Lower leg skin (tissue), 4 donors: ENCODE data around the gene HTR3A. TPM values are rescaled to one million over a fixed set of nuclear protein-coding genes. Genes with fewer than 3 reads are reported as not detected.

Source experiments
- DNase-seq, 2 donors: peaks; one replicate each; pipeline ENCODE4 v3.0.0-alpha.2; 2019; ENCODE audit warnings: low spot score in 2 of 2
- H3K4me3 ChIP-seq: fragments of 200-600 bp; sonication (generic); 2 replicates; pipeline ENCODE4 v1.5.1; 2017; ENCODE audit warnings: mild to moderate bottlenecking, low read depth; ENCODE audit not compliant: poor library complexity, severe bottlenecking
- CTCF ChIP-seq, 3 donors: fragments of 450-650 bp; IDR thresholded peaks; one replicate each; pipeline ENCODE4 v1.5.1; 2016; ENCODE audit warnings: antibody characterized with exemption in 3 of 3, mild to moderate bottlenecking in 3 of 3, moderate library complexity in 2 of 3
- POLR2A ChIP-seq, 2 donors: fragments of 450-650 bp; IDR thresholded peaks; one replicate each; pipeline ENCODE4 v1.6.1; 2016 to 2017; ENCODE audit warnings: antibody characterized with exemption in 2 of 2, mild to moderate bottlenecking in 1 of 2, moderate library complexity in 1 of 2
- WGBS, 2 donors: methylation state at CpG; one replicate each; pipeline ENCODE4 v1.1.5; 2018; 5-methylcytosine and 5-hydroxymethylcytosine counted together
- intact Hi-C: fragments of 100-400 bp; cut with DNase I; formaldehyde crosslinking; loops from one replicate; pipeline ENCODE4 v1.15.0; 2023; ENCODE audit warnings: low total_unique reads
- total RNA-seq, 4 donors: library from RNA; depleted of rRNA; stranded (reverse); fragments of >200 nt; gene quantifications; one replicate each; pipeline ENCODE4 v1.1.0, GENCODE V29; 2016

HTR3A gene
- total RNA-seq, 4 donors from 2014 or later, result 0.15 to 0.55 (median 0.42) TPM; not detected in 1

DNA sequence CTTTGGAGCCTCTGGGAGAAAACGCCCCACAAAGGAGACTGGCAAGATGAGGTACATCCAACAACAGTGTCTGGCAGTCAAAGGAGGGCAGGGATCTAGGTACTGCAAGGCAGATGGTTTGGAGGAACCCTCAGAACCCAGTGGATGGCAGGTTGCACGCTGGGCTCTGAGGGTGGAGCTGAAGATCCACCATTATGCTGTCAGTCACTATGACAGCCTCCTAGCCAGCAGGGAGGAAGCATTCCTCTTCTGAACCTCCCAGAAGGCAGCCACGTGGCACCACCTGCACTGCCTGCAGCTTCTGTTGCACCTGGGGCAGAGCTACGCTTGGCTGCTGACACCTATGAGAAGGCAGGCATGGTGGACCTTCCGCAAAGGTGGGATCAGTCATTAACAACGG is 40.2 kb downstream of the HTR3A start:
- DNase-seq, result no peak
- no peak overlapping the region for H3K4me3 ChIP-seq
- TF ChIP-seq POLR2A (IDR thresholded peaks at IDR 0.05) (no peak), CTCF (IDR thresholded peaks at IDR 0.05) (no peak)
- intact Hi-C loops, result no loop called here
- WGBS, 2 donors, result 40 to 46% methylated on average over 6 of the region's 6 CpGs

- TF ChIP-seq CTCF (IDR thresholded peaks at IDR 0.05), result no peak
- TF ChIP-seq POLR2A (IDR thresholded peaks at IDR 0.05), result no peak
- DNase-seq, result no peak
- no peak overlapping the region for H3K4me3 ChIP-seq
- intact Hi-C loops, result no loop called here
- WGBS, 2 donors, result 91 to 92% methylated on average over 2 of the region's 2 CpGs
Measured at GRCh38 chr11:114016986-114017385, 42.1 kb downstream of the HTR3A start.

- 41% methylated on average over 2 of the region's 2 CpGs for WGBS, 2 donors
- intact Hi-C loops, result no loop called here
- H3K4me3 ChIP-seq, result no peak overlapping the region
- TF ChIP-seq POLR2A (IDR thresholded peaks at IDR 0.05) (no peak), CTCF (IDR thresholded peaks at IDR 0.05) (no peak)
- no peak for DNase-seq
Measured at GRCh38 chr11:114017723-114018122, 42.8 kb downstream of the HTR3A start.

- DNase-seq, result no peak
- H3K4me3 ChIP-seq, result no peak overlapping the region
- intact Hi-C loops, result no loop called here
- WGBS, 2 donors, result 76 to 85% methylated on average over 3 of the region's 3 CpGs
- no peak for TF ChIP-seq CTCF (IDR thresholded peaks at IDR 0.05)
- no peak for TF ChIP-seq POLR2A (IDR thresholded peaks at IDR 0.05)
Measured at GRCh38 chr11:114019046-114019445, 44.1 kb downstream of the HTR3A start.

DNA sequence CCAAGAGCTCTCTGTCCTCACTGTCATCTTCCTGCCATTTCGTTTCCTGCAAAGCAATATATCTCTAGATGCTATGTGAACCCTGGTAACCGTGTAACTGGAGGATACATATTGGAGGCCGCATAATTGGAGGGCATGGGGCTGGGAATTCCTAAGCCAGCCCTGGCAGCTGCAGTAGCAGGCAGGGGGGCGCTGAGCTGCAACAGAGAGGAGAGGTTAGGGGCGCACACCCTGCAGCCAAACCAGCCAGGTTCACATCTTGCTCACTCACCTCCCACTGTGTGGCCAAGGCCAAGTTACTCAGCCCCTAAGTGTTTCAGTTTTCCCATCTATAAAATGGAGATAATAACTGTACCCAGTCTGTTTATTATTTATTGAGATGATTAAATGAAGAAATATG is 44.7 kb downstream of the HTR3A start:
- TF ChIP-seq POLR2A (IDR thresholded peaks at IDR 0.05) (no peak), CTCF (IDR thresholded peaks at IDR 0.05) (no peak)
- no peak for DNase-seq
- no peak overlapping the region for H3K4me3 ChIP-seq
- intact Hi-C loops, result no loop called here
- WGBS, 2 donors, result 83% methylated on average over 5 of the region's 5 CpGs

GRCh38 chr11:114025329-114025907 is 50.5 kb downstream of the HTR3A start:
- DNase-seq, result no peak
- H3K4me3 ChIP-seq, result no peak overlapping the region
- intact Hi-C loops, result no loop called here
- WGBS, 2 donors, result 45 to 48% methylated on average over 3 of the region's 3 CpGs
- no peak for TF ChIP-seq CTCF (IDR thresholded peaks at IDR 0.05)
- no peak for TF ChIP-seq POLR2A (IDR thresholded peaks at IDR 0.05)
